GM19193 (cell line): ENCODE results near the gene OPALIN.

Source experiments
- POLR2A ChIP-seq: IDR thresholded peaks from 4 replicates; pipeline ENCODE4 v1.6.1; 2011; ENCODE audit not compliant: insufficient read depth, insufficient read length; ENCODE audit errors: extremely low read depth

The OPALIN gene, protein sequence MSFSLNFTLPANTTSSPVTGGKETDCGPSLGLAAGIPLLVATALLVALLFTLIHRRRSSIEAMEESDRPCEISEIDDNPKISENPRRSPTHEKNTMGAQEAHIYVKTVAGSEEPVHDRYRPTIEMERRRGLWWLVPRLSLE

DNA sequence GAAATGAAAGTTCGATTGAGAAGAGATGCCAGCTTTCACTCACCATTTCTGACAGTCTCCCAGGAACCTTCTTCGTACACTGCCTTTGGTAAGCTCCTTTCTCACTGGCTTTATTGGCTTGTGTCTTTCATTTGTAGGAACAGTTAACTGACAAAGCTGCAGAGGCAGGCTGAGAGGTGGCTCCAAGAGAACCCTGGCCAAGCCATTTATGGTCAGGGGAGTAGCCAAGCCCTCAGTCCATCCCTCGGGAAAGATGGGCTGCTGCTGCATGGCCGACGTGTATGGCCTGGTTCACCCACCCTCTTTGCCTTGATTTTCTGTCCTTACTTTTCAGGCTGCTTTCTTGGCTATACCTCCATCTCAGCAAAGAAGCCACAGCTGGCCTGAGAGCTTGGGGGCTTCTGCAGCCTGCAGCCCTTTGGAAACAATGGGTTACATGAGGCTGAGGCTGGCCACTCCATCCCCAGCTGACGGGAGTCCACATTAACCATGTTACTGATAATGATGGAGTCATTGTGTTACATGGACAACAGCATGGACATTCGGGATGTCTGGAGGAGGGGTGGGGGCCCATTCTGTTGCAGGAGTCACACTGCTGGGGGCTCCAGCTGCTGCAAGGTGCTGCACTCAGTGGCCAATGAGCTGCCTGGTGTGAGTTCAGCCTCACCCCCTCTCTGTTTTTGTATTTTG lies at the start of gene OPALIN:
TSS of gene OPALIN (minus strand) at position 152 of the 690 bp plus-strand sequence. CDS start at position 46, 106 bp downstream.
- TF ChIP-seq POLR2A, result no peak

DNA sequence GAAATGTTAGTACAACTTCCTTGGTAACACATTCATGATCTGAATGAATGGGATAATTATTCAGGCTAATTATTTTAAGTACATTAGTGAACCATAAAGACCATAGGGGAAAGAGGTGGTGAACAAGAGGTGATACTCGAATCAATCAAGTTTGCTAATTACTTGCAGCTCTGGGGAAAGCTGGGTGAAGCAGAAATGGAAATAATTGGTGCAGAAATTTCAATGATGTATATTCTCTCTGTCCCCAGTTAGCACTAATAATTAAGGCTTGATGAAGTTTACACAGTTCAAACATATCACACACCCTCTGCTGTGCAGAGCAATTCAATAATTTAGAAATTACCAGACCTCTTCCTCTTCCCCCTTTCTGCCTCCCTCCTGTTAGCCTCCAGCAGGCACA lies 49.4 kb upstream of the OPALIN start:
- no peak for TF ChIP-seq POLR2A

DNA sequence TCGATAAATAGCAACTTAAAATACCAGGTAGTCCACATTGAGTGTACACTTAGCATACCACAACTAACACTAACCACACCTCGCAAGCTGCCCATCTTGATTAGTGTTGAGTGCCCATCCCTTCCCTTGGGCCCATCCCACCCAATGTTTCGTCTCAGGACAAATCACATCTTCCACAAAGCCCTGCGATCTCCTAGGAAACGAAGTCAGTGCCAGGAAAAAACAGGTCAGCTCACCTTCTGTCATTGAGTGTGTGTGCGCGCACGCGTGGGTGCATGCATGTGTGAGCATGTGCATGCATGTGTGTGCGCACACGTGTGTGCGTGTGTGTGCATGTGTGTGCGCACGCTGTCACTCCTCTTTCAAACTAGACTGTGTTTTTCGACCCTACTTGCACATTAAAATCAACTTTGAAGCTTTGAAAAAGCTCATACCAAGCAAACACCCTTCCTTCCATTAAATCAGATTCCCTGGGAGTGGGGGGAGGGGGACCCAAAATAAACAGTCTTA lies 48.8 kb upstream of the OPALIN start:
- no peak for TF ChIP-seq POLR2A

DNA sequence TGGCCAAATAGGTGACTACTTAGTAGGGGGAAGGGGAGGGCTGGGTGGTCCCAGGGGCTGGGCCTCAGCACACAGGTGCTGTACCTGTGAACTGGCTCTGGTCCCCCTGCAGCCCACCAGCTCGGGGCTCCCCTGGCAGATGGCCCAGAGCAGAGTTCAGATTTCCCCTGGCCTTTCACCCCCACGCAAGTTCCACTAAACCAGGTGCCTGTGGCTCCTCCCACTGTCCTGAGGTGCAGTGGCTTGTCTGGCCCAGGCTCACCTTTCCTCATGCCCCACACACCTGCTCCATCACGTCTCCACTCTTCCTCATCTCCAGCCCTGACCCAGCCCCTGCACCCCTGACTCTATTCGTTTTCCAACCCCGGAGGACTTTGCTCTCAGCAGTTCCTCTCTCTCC lies 47.3 kb upstream of the OPALIN start:
- TF ChIP-seq POLR2A, result no peak

DNA sequence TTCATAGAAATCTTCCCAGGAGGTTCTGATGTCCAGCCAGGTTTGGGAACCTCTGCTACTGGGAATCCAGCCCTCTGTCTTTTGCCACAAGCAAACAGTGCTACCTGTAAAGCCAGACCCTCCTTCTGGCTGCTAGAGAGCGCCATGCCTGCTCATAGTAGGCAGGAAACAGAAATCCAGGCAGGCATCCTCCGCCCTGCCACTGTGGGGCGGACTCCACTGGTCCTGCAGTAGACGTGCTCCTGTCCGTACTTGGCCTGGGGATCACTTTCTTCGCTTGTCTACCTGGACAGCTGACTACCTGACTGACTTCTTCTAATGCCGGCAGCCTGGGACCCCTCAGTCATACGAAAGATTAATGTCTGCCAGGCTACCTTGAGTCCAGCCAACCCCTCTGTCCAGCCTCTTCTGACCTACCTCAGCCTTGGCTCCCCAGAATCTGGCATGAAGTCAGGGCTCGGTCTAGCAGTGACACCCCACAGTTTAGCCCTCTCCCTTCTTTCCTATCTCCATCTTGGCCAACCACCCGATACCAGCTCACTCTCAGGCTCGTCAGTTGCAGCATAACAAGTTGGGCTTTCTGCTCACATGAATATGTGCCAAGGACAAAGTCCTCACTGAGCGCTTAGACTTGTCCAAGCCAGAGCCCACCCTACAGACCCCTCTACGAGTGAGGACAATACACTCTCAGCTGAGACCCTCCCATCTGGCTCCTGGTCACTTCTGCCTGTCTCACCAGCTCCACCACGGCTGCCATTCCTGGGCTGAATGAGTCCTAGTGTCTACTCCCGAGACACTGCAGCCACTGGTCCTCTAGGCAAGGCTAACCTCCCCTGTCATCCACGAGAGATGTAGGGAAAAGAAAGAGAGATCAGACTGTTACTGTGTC lies 43.9 kb upstream of the OPALIN start:
- TF ChIP-seq POLR2A, result no peak

DNA sequence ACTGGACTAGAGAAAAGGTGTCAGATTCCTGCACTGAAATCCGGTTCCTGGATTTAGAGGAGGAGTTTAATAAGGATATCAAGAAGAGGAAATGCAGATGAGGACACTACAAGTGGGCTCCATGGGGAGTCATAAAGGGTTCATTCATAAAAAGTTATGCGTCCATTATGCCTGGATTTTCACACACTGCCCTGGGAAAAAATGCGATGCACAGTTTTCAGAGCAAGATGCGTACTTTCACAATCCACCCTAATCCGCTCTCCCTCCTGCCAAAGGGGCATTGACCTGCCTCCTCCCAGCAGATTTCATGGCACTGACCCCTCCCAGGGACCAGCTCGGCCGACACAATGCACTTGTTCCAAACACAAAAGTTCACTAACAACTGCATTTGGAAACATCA lies 42.2 kb upstream of the OPALIN start:
- TF ChIP-seq POLR2A, result no peak

DNA sequence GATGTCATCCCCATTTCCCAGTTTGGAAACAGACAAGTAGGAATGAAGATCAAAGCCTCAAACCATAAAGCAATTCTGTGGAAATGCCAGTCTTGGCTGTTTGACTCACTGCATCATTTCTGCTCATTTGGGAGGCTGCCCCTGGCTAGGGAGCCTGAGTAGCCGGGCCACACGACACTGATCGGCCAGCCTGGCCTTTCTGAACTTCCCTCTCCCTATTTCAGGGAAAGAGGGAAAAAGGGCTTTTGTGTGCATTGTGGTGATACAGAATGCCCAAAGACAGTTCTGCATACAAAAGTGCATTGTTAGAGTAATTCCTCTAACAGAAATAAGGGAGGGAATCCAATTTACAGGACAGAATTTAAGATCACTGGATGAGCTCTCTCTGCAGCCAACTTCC lies 41.7 kb upstream of the OPALIN start:
- TF ChIP-seq POLR2A, result no peak

DNA sequence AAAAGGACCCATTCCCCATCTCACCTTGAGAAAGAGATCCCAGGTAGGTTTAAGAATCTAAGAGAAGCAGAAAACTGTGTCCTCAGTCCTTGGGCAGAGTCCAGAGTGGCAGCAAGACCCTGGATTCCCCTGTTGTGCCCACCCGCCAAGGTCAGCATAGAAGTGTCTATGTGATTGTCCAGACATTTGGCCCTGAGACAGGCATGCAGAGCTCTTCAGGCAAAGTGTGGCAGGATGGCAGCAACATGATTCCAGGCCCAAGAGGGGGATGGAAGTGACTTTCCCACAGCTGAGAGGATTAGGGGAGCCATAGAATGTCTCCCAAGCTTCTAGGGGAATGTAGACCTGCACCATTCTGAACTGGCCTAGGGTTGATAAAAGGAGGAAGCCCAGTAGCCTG lies 39.1 kb upstream of the OPALIN start:
- no peak for TF ChIP-seq POLR2A

DNA sequence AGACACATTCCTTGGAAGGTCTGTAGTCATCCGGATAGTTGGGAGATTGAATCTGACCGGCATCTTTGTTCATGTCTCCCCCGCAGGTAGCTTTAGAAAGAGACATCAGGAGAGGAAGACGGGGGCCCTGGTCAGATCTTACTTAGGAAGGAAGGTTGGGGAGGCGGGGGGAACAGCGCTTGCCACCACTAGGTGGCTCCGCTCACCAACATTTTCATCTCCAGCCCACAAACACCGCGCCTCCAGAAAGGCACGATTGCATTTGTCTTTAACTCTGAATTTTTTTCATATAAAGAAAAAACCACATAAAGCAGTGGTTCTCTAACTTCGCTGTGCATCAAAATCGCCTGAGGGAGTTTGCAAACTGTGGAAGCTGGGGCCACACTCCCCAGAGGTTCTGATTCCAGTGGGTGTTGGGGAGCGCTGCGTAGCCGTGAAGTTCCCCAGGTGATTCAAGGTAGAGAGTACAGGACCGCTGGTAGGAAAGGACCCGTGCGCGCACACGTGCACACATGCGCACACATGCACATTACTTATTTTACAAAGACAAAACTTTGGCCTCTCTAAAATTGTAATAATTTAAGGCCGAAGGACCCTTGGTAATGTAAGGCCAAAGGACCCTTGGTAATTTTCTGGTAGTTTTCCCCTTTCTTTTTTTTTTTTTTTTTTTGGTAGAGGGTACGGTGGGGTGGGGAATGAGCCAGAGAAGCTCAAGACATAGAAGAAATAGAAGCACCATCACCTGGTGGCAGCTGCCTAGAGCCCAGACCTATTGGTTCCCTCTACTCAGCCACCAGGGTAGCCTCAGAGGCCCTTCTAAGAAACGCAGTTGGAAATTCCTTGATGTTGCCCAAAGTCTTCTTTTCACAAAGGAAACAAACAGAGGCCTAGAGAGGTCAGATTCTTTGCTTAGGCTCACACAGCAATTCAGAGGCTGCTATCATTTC lies 37.4 kb upstream of the OPALIN start:
- TF ChIP-seq POLR2A, result no peak

DNA sequence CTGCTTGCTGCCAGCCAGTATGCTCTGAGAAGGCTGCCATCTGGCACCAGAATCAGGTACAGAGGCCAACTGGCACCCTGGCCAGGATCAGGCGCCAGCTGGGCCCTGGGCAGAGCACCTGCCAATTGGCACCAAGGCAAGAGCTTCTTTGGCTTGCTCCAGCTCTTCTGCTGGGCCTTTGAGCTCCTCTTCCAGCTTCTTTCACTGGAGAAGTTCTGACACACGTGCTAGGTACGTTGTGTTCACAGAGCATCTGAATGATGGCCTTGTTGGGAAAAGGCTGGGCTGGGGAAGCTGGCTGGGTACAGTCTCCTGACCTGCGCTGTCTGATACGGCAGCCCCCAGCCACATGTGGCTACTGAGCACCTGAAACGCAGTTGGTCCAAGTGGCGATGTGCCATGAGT lies 31.7 kb upstream of the OPALIN start:
- no peak for TF ChIP-seq POLR2A

DNA sequence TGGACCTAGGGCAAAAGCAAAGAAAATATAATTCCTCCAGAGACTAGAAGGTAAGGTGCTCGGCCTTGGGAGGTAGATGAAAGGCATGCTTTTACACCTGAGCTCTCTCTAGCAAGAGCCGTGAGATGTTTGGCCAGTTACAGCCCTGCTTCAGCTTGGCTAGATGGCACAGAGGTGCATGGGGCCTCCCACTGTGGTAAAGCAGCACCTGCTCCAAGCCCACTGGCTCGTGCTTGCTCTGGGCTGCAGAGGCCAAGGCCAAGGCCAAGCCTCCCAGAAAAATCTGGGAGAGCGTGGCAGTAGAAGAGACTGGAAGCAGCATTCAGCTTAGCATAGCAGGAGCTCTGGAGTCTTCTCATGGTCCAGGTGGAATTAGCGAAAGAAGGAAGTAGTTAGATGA lies 31.0 kb upstream of the OPALIN start:
- TF ChIP-seq POLR2A, result no peak

DNA sequence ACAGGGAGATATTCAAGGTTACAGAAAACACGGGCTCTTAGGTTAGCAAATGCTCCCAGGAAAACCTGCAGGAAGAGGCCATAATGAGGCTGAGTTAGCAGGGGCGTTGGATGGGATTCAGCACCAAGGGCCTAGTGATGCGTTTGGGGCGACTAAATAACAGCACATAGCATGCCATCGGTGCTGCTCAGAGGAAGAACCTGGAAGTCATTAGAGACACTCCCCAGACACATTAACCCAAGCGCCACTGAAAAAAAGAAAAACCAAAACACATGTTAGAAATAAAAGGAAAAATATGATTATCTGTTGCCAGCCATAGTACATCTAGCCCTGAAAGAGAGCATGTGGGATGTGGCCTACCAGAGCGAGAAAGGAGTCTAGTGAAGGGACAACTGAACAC lies 28.8 kb upstream of the OPALIN start:
- no peak for TF ChIP-seq POLR2A

DNA sequence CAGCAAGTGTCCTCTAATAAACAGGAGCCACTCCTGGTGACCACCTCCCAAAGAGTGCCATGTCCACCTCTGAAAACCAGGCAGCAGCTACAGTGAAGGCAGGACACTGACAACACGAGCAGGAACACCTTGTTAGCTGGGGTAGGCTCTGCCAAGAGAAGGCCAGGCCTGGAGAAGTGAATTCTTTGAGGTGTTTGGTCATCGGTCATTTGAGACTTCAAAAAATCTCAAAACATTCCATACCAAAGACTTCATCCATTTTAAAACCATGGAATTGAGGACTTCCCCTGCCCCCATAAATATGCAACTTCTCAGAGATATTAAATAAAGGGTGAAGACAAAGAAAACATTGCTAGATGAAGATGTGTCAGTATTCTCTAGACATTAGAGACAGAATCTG lies 28.4 kb upstream of the OPALIN start:
- TF ChIP-seq POLR2A, result no peak

DNA sequence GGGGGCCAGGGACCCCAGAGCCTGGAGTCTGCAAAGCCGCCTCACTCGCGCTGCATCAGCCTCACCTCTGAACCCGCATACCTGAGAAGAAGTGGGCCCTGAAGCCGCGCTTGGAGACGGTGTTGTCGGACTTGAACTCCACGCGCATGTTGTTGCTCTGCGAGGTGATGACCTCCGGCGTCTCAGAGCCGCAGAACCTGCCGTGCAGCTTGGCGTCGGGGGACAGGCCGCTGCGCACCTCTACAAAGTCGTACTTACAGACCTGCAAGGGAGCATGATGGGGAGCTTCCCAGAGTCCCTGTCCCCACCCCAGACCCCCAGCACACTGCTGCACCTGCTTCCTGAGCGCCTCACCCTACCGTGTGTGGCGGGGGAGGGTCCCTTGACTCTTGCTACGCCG lies 25.7 kb upstream of the OPALIN start:
- TF ChIP-seq POLR2A, result no peak
